ENCODE results near the gene DBP. TPM values are rescaled to one million over a fixed set of nuclear protein-coding genes. Genes with fewer than 3 reads are reported as not detected.

The DBP gene
- total RNA-seq, 4 donors from 2014 or later, result 8.7 to 13.8 (median 11.6) TPM

- no peak for TF ChIP-seq CTCF (IDR thresholded peaks at IDR 0.05)
- TF ChIP-seq EP300 (IDR thresholded peaks at IDR 0.05; ENCODE audit: low read depth), result no peak
- no peak for TF ChIP-seq POLR2AphosphoS5 (IDR thresholded peaks at IDR 0.05)
- TF ChIP-seq POLR2A (IDR thresholded peaks at IDR 0.05), result no peak
- no peaks in the 10 kb centered on the region for H3K27me3 ChIP-seq
- in situ Hi-C loops (cut with MboI; ENCODE audit: low pct_ligation_motif_present in 1 of 4, low pct_unique_long_range_greater_than_20kb in 1 of 4, low sequenced_read_pairs in 3 of 4) (no loop called here), intact Hi-C loops (cut with DNase I; ENCODE audit: low total_unique reads) (no loop called here)
- DNase-seq, result no peak
- H3K9me3 ChIP-seq, result no peaks in the 10 kb centered on the region
- peaks cover 0 to 15% (median 4%) of the 10 kb centered on the region in 4 donors for H3K4me1 ChIP-seq
- H3K4me3 ChIP-seq, result no peak overlapping the region
- no peaks in the 10 kb centered on the region for H3K36me3 ChIP-seq
- 89% methylated on average over 9 of the region's 9 CpGs; no CpG with 5 or more reads in 1 of the 2 donors for WGBS, 2 donors (ENCODE audit: low coverage in 1 of 2)
- peak overlapping the region in 1 of 4 donors; percentile 71 for H3K27ac ChIP-seq
These were observed 33.3 kb downstream of the DBP start for GRCh38 chr19:48603850-48604249.

- TF ChIP-seq CTCF (IDR thresholded peaks at IDR 0.05) (no peak), POLR2A (IDR thresholded peaks at IDR 0.05) (no peak), POLR2AphosphoS5 (IDR thresholded peaks at IDR 0.05) (no peak), EP300 (IDR thresholded peaks at IDR 0.05; ENCODE audit: low read depth) (no peak)
- in situ Hi-C loops (cut with MboI; ENCODE audit: low pct_ligation_motif_present in 1 of 4, low pct_unique_long_range_greater_than_20kb in 1 of 4, low sequenced_read_pairs in 3 of 4), result no loop called here
These were observed 33.7 kb downstream of the DBP start for GRCh38 chr19:48603449-48603848.

GRCh38 chr19:48603001-48603400, 34.2 kb downstream of the DBP start:
- Histone ChIP-seq H3K4me3 (no peak overlapping the region), H3K9me3 (no peaks in the 10 kb centered on the region), H3K36me3 (no peaks in the 10 kb centered on the region), H3K4me1 (peaks cover 0 to 15% (median 4%) of the 10 kb centered on the region in 4 donors), H3K27me3 (no peaks in the 10 kb centered on the region), H3K27ac (peak overlapping the region; percentile 21 to 71 (median 44))
- in situ Hi-C loops (cut with MboI; ENCODE audit: low pct_ligation_motif_present in 1 of 4, low pct_unique_long_range_greater_than_20kb in 1 of 4, low sequenced_read_pairs in 3 of 4) (no loop called here), intact Hi-C loops (cut with DNase I; ENCODE audit: low total_unique reads) (no loop called here)
- 70% methylated on average over 9 of the region's 9 CpGs; no CpG with 5 or more reads in 1 of the 2 donors for WGBS, 2 donors (ENCODE audit: low coverage in 1 of 2)
- no peak for TF ChIP-seq POLR2AphosphoS5 (IDR thresholded peaks at IDR 0.05)
- no peak for TF ChIP-seq CTCF (IDR thresholded peaks at IDR 0.05)
- TF ChIP-seq EP300 (IDR thresholded peaks at IDR 0.05; ENCODE audit: low read depth), result no peak
- TF ChIP-seq POLR2A (IDR thresholded peaks at IDR 0.05), result no peak
- DNase-seq, result no peak

More at GRCh38 chr19:48603449-48603848, 33.7 kb downstream of the DBP start:
- 91% methylated on average over 39 of the region's 39 CpGs; no CpG with 5 or more reads in 1 of the 2 donors for whole genome bisulfite sequencing, 2 donors (ENCODE audit: low coverage in 1 of 2)
- no peak overlapping the region for H3K4me3 ChIP-seq
- H3K9me3 ChIP-seq, result no peaks in the 10 kb centered on the region
- no peaks in the 10 kb centered on the region for H3K36me3 ChIP-seq
- intact Hi-C loops (cut with DNase I; ENCODE audit: low total_unique reads), result no loop called here
- peak overlapping the region; percentile 21 to 71 (median 44) for H3K27ac ChIP-seq
- peaks cover 0 to 15% (median 4%) of the 10 kb centered on the region in 4 donors for H3K4me1 ChIP-seq
- no peaks in the 10 kb centered on the region for H3K27me3 ChIP-seq
- DNase-seq, result no peak

GRCh38 chr19:48600679-48601417, 36.3 kb downstream of the DBP start:
- in situ Hi-C loops (cut with MboI; ENCODE audit: low pct_ligation_motif_present in 1 of 4, low pct_unique_long_range_greater_than_20kb in 1 of 4, low sequenced_read_pairs in 3 of 4), result no loop called here

More at GRCh38 chr19:48600679-48601417, 36.3 kb downstream of the DBP start:
- intact Hi-C loops (cut with DNase I; ENCODE audit: low total_unique reads), result no loop called here
- H3K9me3 ChIP-seq, result no peaks in the 10 kb centered on the region
- WGBS, 2 donors (ENCODE audit: low coverage in 1 of 2), result 84 to 90% methylated on average over 2 to 21 of the region's 21 CpGs
- DNase-seq, result no peak
- no peak overlapping the region for H3K4me3 ChIP-seq
- H3K4me1 ChIP-seq, result peaks cover 0 to 15% (median 4%) of the 10 kb centered on the region in 4 donors
- no peak for TF ChIP-seq EP300 (IDR thresholded peaks at IDR 0.05; ENCODE audit: low read depth)
- TF ChIP-seq CTCF (IDR thresholded peaks at IDR 0.05), result no peak
- no peak for TF ChIP-seq POLR2A (IDR thresholded peaks at IDR 0.05)
- TF ChIP-seq POLR2AphosphoS5 (IDR thresholded peaks at IDR 0.05), result no peak
- peak overlapping the region in 3 of 4 donors; percentile 54 to 65 (median 63) for H3K27ac ChIP-seq
- H3K36me3 ChIP-seq, result no peaks in the 10 kb centered on the region
- no peaks in the 10 kb centered on the region for H3K27me3 ChIP-seq
